ENCODE measurements around the gene FLT1. TPM values are rescaled to one million over a fixed set of nuclear protein-coding genes. Genes with fewer than 3 reads are reported as not detected.

The FLT1 gene
- polyA plus RNA-seq, 4 donors: 14.0 to 50.0 (median 41.0) TPM

GRCh38 chr13:28529836-28530235 lies 34.9 kb upstream of the FLT1 start:
- DNase-seq (ENCODE audit: low read depth in 4 of 4, low spot score in 3 of 4): no peak

GRCh38 chr13:28528848-28529247 lies 33.9 kb upstream of the FLT1 start:
- no peak for DNase-seq (ENCODE audit: low read depth in 4 of 4, low spot score in 3 of 4)

- no peak for DNase-seq (ENCODE audit: low read depth in 4 of 4, low spot score in 3 of 4)
These were observed 33.5 kb upstream of the FLT1 start for GRCh38 chr13:28528388-28528787.

GRCh38 chr13:28527629-28528028 lies 32.7 kb upstream of the FLT1 start:
- DNase-seq (ENCODE audit: low read depth in 4 of 4, low spot score in 3 of 4): no peak

GRCh38 chr13:28526876-28527275 lies 31.9 kb upstream of the FLT1 start:
- DNase-seq (ENCODE audit: low read depth in 4 of 4, low spot score in 3 of 4): no peak

GRCh38 chr13:28522871-28523270 lies 27.9 kb upstream of the FLT1 start:
- no peak for DNase-seq (ENCODE audit: low read depth in 4 of 4, low spot score in 3 of 4)

GRCh38 chr13:28513745-28514144 lies 18.8 kb upstream of the FLT1 start:
- no peak for DNase-seq (ENCODE audit: low read depth in 4 of 4, low spot score in 3 of 4)

- no peak for DNase-seq (ENCODE audit: low read depth in 4 of 4, low spot score in 3 of 4)
These were observed 15.6 kb upstream of the FLT1 start for GRCh38 chr13:28510542-28510941.

- DNase-seq (ENCODE audit: low read depth in 4 of 4, low spot score in 3 of 4): no peak
These were observed 15.1 kb upstream of the FLT1 start for GRCh38 chr13:28510066-28510465.

GRCh38 chr13:28505543-28506135 lies 10.7 kb upstream of the FLT1 start:
- no peak for DNase-seq (ENCODE audit: low read depth in 4 of 4, low spot score in 3 of 4)

- no peak for DNase-seq (ENCODE audit: low read depth in 4 of 4, low spot score in 3 of 4)
These were observed 8.4 kb upstream of the FLT1 start for GRCh38 chr13:28503182-28503967.

GRCh38 chr13:28501547-28501946 lies 6.6 kb upstream of the FLT1 start:
- no peak for DNase-seq (ENCODE audit: low read depth in 4 of 4, low spot score in 3 of 4)

GRCh38 chr13:28499609-28500008 lies 4.7 kb upstream of the FLT1 start:
- DNase-seq (ENCODE audit: low read depth in 4 of 4, low spot score in 3 of 4): no peak

GRCh38 chr13:28498481-28499115 lies 3.7 kb upstream of the FLT1 start:
- DNase-seq (ENCODE audit: low read depth in 4 of 4, low spot score in 3 of 4): no peak

- no peak for DNase-seq (ENCODE audit: low read depth in 4 of 4, low spot score in 3 of 4)
These were observed 2.4 kb upstream of the FLT1 start for GRCh38 chr13:28497143-28497876.

- DNase-seq (ENCODE audit: low read depth in 4 of 4, low spot score in 3 of 4): no peak
These were observed 1.2 kb upstream of the FLT1 start for GRCh38 chr13:28496188-28496564.

GRCh38 chr13:28495538-28496187 lies 735 bp upstream of the FLT1 start:
- DNase-seq (ENCODE audit: low read depth in 4 of 4, low spot score in 3 of 4): no peak

GRCh38 chr13:28494504-28494777 lies 487 bp downstream of the FLT1 start:
- no peak for DNase-seq (ENCODE audit: low read depth in 4 of 4, low spot score in 3 of 4)

GRCh38 chr13:28493740-28494503 lies 1.0 kb downstream of the FLT1 start:
- no peak for DNase-seq (ENCODE audit: low read depth in 4 of 4, low spot score in 3 of 4)
